HepG2 (cell line): Measurements from ENCODE around the gene WNT5B. TPM values are rescaled to one million over a fixed set of nuclear protein-coding genes. Genes with fewer than 3 reads are reported as not detected.

Experiments
- BCL6 ChIP-seq: IDR thresholded peaks from 2 replicates; pipeline ENCODE4 v1.6.1; 2016; ENCODE audit warnings: missing genetic modification reagents, missing compliant biosample characterization
- ELF4 ChIP-seq: sonication (generic); formaldehyde crosslinking; IDR thresholded peaks from 2 replicates; pipeline ENCODE4 v1.5.0; 2020; ENCODE audit warnings: missing genetic modification reagents, mild to moderate bottlenecking, moderate library complexity, borderline replicate concordance
- HDAC6 ChIP-seq: fragments of 200-600 bp; sonication (generic); IDR thresholded peaks from 2 replicates; pipeline ENCODE4 v1.7.0; 2017; ENCODE audit warnings: mild to moderate bottlenecking, antibody characterized with exemption, low read length, low read depth
- HNF4A ChIP-seq: sonication (generic); formaldehyde crosslinking; IDR thresholded peaks from 2 replicates; pipeline ENCODE4 v1.4.0; 2020; ENCODE audit warnings: missing genetic modification reagents
- MIER2 ChIP-seq: IDR thresholded peaks from 2 replicates; pipeline ENCODE4 v1.6.1; 2016; ENCODE audit warnings: missing biosample characterization, missing genetic modification reagents
- NR2F1 ChIP-seq, 2 experiments: fragments of 450-650 bp in 1 of 2; formaldehyde crosslinking in 1 of 2; IDR thresholded peaks; 2 replicates each; pipeline versions ENCODE4 v1.5.0 to v1.6.1; 2016 to 2020; ENCODE audit warnings: mild to moderate bottlenecking in 1 of 2, missing compliant biosample characterization in 1 of 2, missing genetic modification reagents in 1 of 2, moderate library complexity in 1 of 2
- PHF8 ChIP-seq: sonication (generic); formaldehyde crosslinking; IDR thresholded peaks from 2 replicates; pipeline ENCODE4 v1.5.0; 2020; ENCODE audit warnings: missing genetic modification reagents
- TRIM24 ChIP-seq: sonication (generic); formaldehyde crosslinking; IDR thresholded peaks from 2 replicates; pipeline ENCODE4 v1.8.0; 2022; ENCODE audit warnings: mild to moderate bottlenecking, missing genetic modification reagents
- ZNF792 ChIP-seq: IDR thresholded peaks from 2 replicates; pipeline ENCODE4 v1.6.1; 2016
- ZSCAN12 ChIP-seq: sonication (generic); formaldehyde crosslinking; IDR thresholded peaks from 2 replicates; pipeline ENCODE4 v1.9.0; 2021; ENCODE audit warnings: mild to moderate bottlenecking, missing genetic modification reagents
- polyA plus RNA-seq, 8 experiments: library from polyadenylated mRNA; depleted of rRNA in 3 of 8; stranded (reverse) in 7 of 8; unstranded in 1 of 8; fragments of >200 nt; fragmentation: Illumina TruSeq in 4 of 8; extraction: Trizol in 4 of 8; gene quantifications; 2 replicates each; pipeline versions ENCODE4 v1.2.1 to v1.2.3, GENCODE V29; 2011 to 2016; ENCODE audit warnings: low read depth in 4 of 8, missing spikeins in 1 of 8, mixed read lengths in 1 of 8; ENCODE audit not compliant: insufficient read depth in 1 of 8
- total RNA-seq, 5 experiments: library from RNA; depleted of rRNA; stranded (reverse); fragments of >200 nt; fragmentation: Illumina TruSeq; extraction: Trizol; gene quantifications; 2 replicates each; pipeline ENCODE4 v1.2.3, GENCODE V29; 2016; ENCODE audit warnings: low read depth in 1 of 5
- TF ChIP-seq, protein P1 (sequence below): sonication (generic); formaldehyde crosslinking; IDR thresholded peaks from 2 replicates; pipeline ENCODE4 v1.9.0; 2022; ENCODE audit warnings: missing genetic modification reagents, mild to moderate bottlenecking, borderline replicate concordance
- TF ChIP-seq, protein P2 (sequence below): sonication (generic); formaldehyde crosslinking; IDR thresholded peaks from 2 replicates; pipeline ENCODE4 v1.5.1; 2020; ENCODE audit warnings: mild to moderate bottlenecking, missing genetic modification reagents, borderline replicate concordance
- TF ChIP-seq, protein P3 (sequence below): sonication (generic); formaldehyde crosslinking; IDR thresholded peaks from 2 replicates; pipeline ENCODE4 v1.9.0; 2021; ENCODE audit warnings: mild to moderate bottlenecking, missing genetic modification reagents
- TF ChIP-seq, protein P4 (sequence below): sonication (generic); formaldehyde crosslinking; IDR thresholded peaks from 2 replicates; pipeline ENCODE4 v1.5.0; 2020; ENCODE audit warnings: mild to moderate bottlenecking, missing genetic modification reagents

The WNT5B gene
- total and polyA plus RNA-seq, 2 of the 13 experiments (the other 11 are each of a cell fraction or from before 2014, with no cell fraction given), result 0.04 TPM; not detected in 1

DNA sequence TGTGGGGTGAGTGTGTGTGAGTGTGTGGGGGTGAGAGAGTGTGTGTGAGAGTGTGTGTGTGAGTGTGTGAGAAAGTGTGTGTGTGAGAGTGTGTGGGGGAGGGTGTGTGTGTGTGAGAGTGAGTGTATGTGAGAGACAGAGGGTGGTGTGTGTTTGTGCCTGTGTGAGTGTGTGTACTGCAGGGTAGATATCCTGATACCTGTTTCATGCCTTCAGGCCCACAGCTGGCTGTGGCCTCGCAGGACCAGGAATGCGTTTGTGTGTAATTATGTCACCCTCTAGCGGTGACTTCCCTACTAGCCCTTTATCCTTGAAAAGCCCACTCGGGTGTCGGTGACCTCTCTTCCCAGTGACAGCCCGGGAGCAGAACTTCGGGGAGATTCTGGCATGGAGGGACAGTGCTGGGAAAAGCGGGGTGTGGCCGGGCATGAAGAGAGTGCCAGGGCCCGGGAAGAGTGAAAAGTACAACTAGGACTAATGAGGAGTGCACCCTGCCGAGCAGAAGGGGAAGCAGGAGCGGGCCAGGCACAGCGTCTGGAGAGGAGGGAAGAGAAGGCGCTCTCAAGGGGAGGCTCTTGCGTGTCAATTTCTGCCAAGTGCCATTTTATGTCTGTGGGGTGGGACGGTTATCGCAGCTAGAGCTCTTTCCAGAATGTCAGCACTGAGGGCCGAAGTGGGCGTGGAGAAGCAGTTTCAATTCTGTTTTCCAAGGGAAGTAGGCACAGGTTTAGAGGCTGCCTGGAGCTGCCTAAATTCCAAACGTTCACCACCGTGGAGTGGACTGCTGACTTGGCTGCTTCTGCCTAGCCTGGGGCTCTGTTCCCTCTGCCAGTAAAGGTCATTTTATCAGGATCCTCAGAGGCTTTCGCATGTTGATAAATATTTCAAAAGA is 23.7 kb upstream of the WNT5B start (continued):
- TF ChIP-seq, protein P1, sequence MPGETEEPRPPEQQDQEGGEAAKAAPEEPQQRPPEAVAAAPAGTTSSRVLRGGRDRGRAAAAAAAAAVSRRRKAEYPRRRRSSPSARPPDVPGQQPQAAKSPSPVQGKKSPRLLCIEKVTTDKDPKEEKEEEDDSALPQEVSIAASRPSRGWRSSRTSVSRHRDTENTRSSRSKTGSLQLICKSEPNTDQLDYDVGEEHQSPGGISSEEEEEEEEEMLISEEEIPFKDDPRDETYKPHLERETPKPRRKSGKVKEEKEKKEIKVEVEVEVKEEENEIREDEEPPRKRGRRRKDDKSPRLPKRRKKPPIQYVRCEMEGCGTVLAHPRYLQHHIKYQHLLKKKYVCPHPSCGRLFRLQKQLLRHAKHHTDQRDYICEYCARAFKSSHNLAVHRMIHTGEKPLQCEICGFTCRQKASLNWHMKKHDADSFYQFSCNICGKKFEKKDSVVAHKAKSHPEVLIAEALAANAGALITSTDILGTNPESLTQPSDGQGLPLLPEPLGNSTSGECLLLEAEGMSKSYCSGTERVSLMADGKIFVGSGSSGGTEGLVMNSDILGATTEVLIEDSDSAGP (CRISPR knock-in tag), result peak; percentile 25; the same call in 1 of the 2 replicates
- no peak for TF ChIP-seq ZSCAN12 (CRISPR knock-in tag)
- peak; percentile 69 for TF ChIP-seq BCL6 (CRISPR knock-in tag)
- no peak for TF ChIP-seq ZNF792 (CRISPR knock-in tag)
- TF ChIP-seq, protein P2, sequence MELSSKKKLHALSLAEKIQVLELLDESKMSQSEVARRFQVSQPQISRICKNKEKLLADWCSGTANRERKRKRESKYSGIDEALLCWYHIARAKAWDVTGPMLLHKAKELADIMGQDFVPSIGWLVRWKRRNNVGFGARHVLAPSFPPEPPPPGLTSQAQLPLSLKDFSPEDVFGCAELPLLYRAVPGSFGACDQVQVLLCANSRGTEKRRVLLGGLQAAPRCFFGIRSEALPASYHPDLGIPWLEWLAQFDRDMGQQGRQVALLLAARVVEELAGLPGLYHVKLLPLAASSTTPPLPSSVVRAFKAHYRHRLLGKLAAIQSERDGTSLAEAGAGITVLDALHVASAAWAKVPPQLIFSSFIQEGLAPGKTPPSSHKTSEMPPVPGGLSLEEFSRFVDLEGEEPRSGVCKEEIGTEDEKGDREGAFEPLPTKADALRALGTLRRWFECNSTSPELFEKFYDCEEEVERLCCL (CRISPR knock-in tag), result no peak
- TF ChIP-seq HNF4A (CRISPR knock-in tag), result no peak
- no peak for TF ChIP-seq TRIM24 (CRISPR knock-in tag)
- TF ChIP-seq HDAC6, result no peak
- TF ChIP-seq MIER2, result 0 out of 2 replicates have a peak, but pooled peaks have one; percentile 49
- no peak for TF ChIP-seq ELF4
- TF ChIP-seq, protein P3, sequence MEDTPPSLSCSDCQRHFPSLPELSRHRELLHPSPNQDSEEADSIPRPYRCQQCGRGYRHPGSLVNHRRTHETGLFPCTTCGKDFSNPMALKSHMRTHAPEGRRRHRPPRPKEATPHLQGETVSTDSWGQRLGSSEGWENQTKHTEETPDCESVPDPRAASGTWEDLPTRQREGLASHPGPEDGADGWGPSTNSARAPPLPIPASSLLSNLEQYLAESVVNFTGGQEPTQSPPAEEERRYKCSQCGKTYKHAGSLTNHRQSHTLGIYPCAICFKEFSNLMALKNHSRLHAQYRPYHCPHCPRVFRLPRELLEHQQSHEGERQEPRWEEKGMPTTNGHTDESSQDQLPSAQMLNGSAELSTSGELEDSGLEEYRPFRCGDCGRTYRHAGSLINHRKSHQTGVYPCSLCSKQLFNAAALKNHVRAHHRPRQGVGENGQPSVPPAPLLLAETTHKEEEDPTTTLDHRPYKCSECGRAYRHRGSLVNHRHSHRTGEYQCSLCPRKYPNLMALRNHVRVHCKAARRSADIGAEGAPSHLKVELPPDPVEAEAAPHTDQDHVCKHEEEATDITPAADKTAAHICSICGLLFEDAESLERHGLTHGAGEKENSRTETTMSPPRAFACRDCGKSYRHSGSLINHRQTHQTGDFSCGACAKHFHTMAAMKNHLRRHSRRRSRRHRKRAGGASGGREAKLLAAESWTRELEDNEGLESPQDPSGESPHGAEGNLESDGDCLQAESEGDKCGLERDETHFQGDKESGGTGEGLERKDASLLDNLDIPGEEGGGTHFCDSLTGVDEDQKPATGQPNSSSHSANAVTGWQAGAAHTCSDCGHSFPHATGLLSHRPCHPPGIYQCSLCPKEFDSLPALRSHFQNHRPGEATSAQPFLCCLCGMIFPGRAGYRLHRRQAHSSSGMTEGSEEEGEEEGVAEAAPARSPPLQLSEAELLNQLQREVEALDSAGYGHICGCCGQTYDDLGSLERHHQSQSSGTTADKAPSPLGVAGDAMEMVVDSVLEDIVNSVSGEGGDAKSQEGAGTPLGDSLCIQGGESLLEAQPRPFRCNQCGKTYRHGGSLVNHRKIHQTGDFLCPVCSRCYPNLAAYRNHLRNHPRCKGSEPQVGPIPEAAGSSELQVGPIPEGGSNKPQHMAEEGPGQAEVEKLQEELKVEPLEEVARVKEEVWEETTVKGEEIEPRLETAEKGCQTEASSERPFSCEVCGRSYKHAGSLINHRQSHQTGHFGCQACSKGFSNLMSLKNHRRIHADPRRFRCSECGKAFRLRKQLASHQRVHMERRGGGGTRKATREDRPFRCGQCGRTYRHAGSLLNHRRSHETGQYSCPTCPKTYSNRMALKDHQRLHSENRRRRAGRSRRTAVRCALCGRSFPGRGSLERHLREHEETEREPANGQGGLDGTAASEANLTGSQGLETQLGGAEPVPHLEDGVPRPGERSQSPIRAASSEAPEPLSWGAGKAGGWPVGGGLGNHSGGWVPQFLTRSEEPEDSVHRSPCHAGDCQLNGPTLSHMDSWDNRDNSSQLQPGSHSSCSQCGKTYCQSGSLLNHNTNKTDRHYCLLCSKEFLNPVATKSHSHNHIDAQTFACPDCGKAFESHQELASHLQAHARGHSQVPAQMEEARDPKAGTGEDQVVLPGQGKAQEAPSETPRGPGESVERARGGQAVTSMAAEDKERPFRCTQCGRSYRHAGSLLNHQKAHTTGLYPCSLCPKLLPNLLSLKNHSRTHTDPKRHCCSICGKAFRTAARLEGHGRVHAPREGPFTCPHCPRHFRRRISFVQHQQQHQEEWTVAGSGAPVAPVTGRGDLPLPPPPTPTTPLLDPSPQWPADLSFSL (CRISPR knock-in tag), result peak; percentile 66
- no peak for TF ChIP-seq PHF8 (CRISPR knock-in tag)
- TF ChIP-seq NR2F1 (CRISPR knock-in tag; IDR thresholded peaks at IDR 0.05), result 0 out of 4 replicates have a peak, but pooled peaks of 1 of the 2 experiments have one; percentile 20
- TF ChIP-seq, protein P4, sequence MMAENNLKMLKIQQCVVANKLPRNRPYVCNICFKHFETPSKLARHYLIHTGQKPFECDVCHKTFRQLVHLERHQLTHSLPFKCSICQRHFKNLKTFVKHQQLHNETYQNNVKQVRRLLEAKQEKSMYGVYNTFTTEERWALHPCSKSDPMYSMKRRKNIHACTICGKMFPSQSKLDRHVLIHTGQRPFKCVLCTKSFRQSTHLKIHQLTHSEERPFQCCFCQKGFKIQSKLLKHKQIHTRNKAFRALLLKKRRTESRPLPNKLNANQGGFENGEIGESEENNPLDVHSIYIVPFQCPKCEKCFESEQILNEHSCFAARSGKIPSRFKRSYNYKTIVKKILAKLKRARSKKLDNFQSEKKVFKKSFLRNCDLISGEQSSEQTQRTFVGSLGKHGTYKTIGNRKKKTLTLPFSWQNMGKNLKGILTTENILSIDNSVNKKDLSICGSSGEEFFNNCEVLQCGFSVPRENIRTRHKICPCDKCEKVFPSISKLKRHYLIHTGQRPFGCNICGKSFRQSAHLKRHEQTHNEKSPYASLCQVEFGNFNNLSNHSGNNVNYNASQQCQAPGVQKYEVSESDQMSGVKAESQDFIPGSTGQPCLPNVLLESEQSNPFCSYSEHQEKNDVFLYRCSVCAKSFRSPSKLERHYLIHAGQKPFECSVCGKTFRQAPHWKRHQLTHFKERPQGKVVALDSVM, result 0 out of 2 replicates have a peak, but pooled peaks have one; percentile 15
